Measurements from ENCODE around the gene HSH2D. TPM values are rescaled to one million over a fixed set of nuclear protein-coding genes. Genes with fewer than 3 reads are reported as not detected.

HSH2D gene
- total and polyA plus RNA-seq, 2 of the 13 experiments (the other 11 are each of a cell fraction or from before 2014, with no cell fraction given): 0.69 to 3.2 TPM

- TF ChIP-seq MLXIP (CRISPR knock-in tag; IDR thresholded peaks at IDR 0.05; ENCODE audit: borderline replicate concordance) (no peak), RFXANK (CRISPR knock-in tag; IDR thresholded peaks at IDR 0.05) (no peak; the same call in 1 of the 2 replicates), SIX4 (CRISPR knock-in tag; IDR thresholded peaks at IDR 0.05) (no peak), ZNF616 (CRISPR knock-in tag; IDR thresholded peaks at IDR 0.05; ENCODE audit: low read depth) (peak; percentile 45; the same call in 1 of the 2 replicates), LCORL (IDR thresholded peaks at IDR 0.05) (no peak), LCORL (CRISPR knock-in tag; IDR thresholded peaks at IDR 0.05) (peak; percentile 43; the same call in 1 of the 2 replicates), HCFC1 (IDR thresholded peaks at IDR 0.05; ENCODE audit: low read depth, low read length) (0 out of 2 replicates have a peak, but pooled peaks have one; percentile 7), ZNF672 (CRISPR knock-in tag; IDR thresholded peaks at IDR 0.05) (0 out of 2 replicates have a peak, but pooled peaks have one; percentile 7), NPAS2 (CRISPR knock-in tag; IDR thresholded peaks at IDR 0.05; ENCODE audit: borderline replicate concordance) (no peak), IKZF4 (CRISPR knock-in tag; IDR thresholded peaks at IDR 0.05; ENCODE audit: borderline replicate concordance, low read depth, not compliant biosample characterization) (no peak), KLF6 (CRISPR knock-in tag; IDR thresholded peaks at IDR 0.05) (peak; percentile 35; the same call in 1 of the 2 replicates), CREB1 (IDR thresholded peaks at IDR 0.05) (peak; percentile 95), CREB1 (CRISPR knock-in tag; IDR thresholded peaks at IDR 0.05) (peak; percentile 72; the same call in 1 of the 2 replicates), MZF1 (CRISPR knock-in tag; IDR thresholded peaks at IDR 0.05; ENCODE audit: borderline replicate concordance) (no peak; the same call in 1 of the 2 replicates), FOXO4 (CRISPR knock-in tag; conservative IDR thresholded peaks at IDR 0.05) (no peak), ZMAT3 (CRISPR knock-in tag; conservative IDR thresholded peaks at IDR 0.05) (0 out of 2 replicates have a peak, but pooled peaks have one; percentile 67), ZSCAN21 (CRISPR knock-in tag; IDR thresholded peaks at IDR 0.05; ENCODE audit: borderline replicate concordance) (peak; percentile 83), ZNF331 (CRISPR knock-in tag; IDR thresholded peaks at IDR 0.05) (peak; percentile 68; the same call in 1 of the 2 replicates), ZBTB4 (CRISPR knock-in tag; IDR thresholded peaks at IDR 0.05; ENCODE audit: borderline replicate concordance) (no peak; the same call in 1 of the 2 replicates), ZBTB3 (CRISPR knock-in tag; IDR thresholded peaks at IDR 0.05; ENCODE audit: borderline replicate concordance, low read depth) (no peak; the same call in 1 of the 2 replicates), ZNF414 (CRISPR knock-in tag; IDR thresholded peaks at IDR 0.05) (peak; percentile 63; the same call in 1 of the 2 replicates)
Observed at GRCh38 chr19:16111160-16111908, 32.2 kb upstream of the HSH2D start, which contains the start of gene RAB8A (continued).
